Suprapubic skin (tissue), 4 donors: ENCODE data around the gene DALRD3.

Experiments
- EP300 ChIP-seq: sonication (generic); formaldehyde crosslinking; IDR thresholded peaks from one replicate; pipeline ENCODE4 v1.6.1; 2017; ENCODE audit warnings: antibody characterized with exemption
- POLR2AphosphoS5 ChIP-seq, 3 donors: sonication (generic); formaldehyde crosslinking; IDR thresholded peaks; one replicate each; pipeline ENCODE4 v1.6.1; 2017; ENCODE audit warnings: antibody characterized with exemption in 3 of 3
- TF ChIP-seq, protein P1 (sequence below), 2 donors: fragments of 200-600 bp in 1 of 2; fragments of 450-650 bp in 1 of 2; sonication (generic) in 1 of 2; IDR thresholded peaks; one replicate each; pipeline ENCODE4 v1.5.1; 2016 to 2019; ENCODE audit warnings: antibody characterized with exemption in 2 of 2, mild to moderate bottlenecking in 1 of 2, moderate library complexity in 1 of 2

DNA sequence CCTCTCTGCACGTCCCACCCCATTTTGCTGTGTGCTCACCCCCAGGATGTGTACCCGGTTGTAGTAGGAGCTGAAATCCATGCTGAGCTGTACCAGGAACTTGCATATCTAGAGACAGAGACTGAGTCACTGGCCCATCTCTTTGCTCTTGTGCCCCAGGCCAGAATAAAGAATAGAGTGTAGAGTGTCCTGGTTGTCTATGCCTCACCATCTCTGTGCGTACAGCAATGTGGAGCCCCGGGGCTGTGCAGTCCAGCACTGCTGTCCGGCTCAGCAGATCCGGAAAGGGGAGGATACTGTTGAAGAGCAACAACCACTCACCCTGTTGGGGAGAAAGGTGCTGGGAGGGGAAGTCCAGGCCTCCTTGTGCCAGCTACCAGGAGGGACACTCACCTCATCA lies 2.6 kb downstream of the DALRD3 start:
- TF ChIP-seq POLR2AphosphoS5 (IDR thresholded peaks at IDR 0.05) (no peak), EP300 (no peak)
- TF ChIP-seq, protein P1, sequence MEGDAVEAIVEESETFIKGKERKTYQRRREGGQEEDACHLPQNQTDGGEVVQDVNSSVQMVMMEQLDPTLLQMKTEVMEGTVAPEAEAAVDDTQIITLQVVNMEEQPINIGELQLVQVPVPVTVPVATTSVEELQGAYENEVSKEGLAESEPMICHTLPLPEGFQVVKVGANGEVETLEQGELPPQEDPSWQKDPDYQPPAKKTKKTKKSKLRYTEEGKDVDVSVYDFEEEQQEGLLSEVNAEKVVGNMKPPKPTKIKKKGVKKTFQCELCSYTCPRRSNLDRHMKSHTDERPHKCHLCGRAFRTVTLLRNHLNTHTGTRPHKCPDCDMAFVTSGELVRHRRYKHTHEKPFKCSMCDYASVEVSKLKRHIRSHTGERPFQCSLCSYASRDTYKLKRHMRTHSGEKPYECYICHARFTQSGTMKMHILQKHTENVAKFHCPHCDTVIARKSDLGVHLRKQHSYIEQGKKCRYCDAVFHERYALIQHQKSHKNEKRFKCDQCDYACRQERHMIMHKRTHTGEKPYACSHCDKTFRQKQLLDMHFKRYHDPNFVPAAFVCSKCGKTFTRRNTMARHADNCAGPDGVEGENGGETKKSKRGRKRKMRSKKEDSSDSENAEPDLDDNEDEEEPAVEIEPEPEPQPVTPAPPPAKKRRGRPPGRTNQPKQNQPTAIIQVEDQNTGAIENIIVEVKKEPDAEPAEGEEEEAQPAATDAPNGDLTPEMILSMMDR (IDR thresholded peaks at IDR 0.05), result no peak
